ENCODE results near the gene SNX33.
A peak's percentile ranks its signal among the peaks of the same experiment; 100 is the strongest.
"Not testable (repeated sequence)": the region's sequence is repeated elsewhere in the genome, so short reads cannot be mapped to it uniquely, and the experiment has no call there.

The SNX33 gene

GRCh38 chr15:75682181-75683135 lies 34.7 kb downstream of the SNX33 start:
- no peak for TF ChIP-seq CTCF (IDR thresholded peaks at IDR 0.05; ENCODE audit: control extremely low read depth, extremely low read depth, low read depth, missing control alignments)
- POLR2A ChIA-PET: no interaction called here
- CTCF ChIA-PET: interaction anchor here (0.7 to 7.1 kb wide), 8 partner anchors 11 to 315 kb away, joined by 3 to 33 read pairs (median 6); partner anchors contain the start of gene MAN2C1
- no peak for DNase-seq (ENCODE audit: extremely low spot score)

GRCh38 chr15:75683646-75684312 lies 36.1 kb downstream of the SNX33 start:
- CTCF ChIA-PET: interaction anchor here (0.7 to 7.1 kb wide), 7 partner anchors 8 to 316 kb away, joined by 3 to 33 read pairs (median 3); partner anchors contain the start of gene MAN2C1
- TF ChIP-seq CTCF (IDR thresholded peaks at IDR 0.05; ENCODE audit: control extremely low read depth, extremely low read depth, low read depth, missing control alignments): peak; percentile 87
- DNase-seq (ENCODE audit: extremely low spot score): peak; percentile 84
- POLR2A ChIA-PET: not testable (repeated sequence)

GRCh38 chr15:75684648-75685047 lies 36.9 kb downstream of the SNX33 start:
- TF ChIP-seq CTCF (IDR thresholded peaks at IDR 0.05; ENCODE audit: control extremely low read depth, extremely low read depth, low read depth, missing control alignments): no peak
- ChIA-PET CTCF (interaction anchor here (0.7 to 7.1 kb wide), 9 partner anchors 8 to 317 kb away, joined by 3 to 33 read pairs (median 5); partner anchors contain the start of gene MAN2C1), POLR2A (no interaction called here)
- no peak for DNase-seq (ENCODE audit: extremely low spot score)

- ChIA-PET CTCF (interaction anchor here (0.9 to 7.1 kb wide), 12 partner anchors 9 to 317 kb away, joined by 3 to 44 read pairs (median 8); partner anchors contain the start of gene MAN2C1), POLR2A (no interaction called here)
- DNase-seq (ENCODE audit: extremely low spot score): no peak
- no peak for TF ChIP-seq CTCF (IDR thresholded peaks at IDR 0.05; ENCODE audit: control extremely low read depth, extremely low read depth, low read depth, missing control alignments)
Observed at GRCh38 chr15:75685195-75685594, 37.5 kb downstream of the SNX33 start.

- CTCF ChIA-PET: interaction anchor here (0.6 to 7.1 kb wide), 29 partner anchors 8 to 453 kb away, joined by 3 to 44 read pairs (median 4); partner anchors contain the start of genes MAN2C1, SNUPN and UBE2Q2
- POLR2A ChIA-PET: not testable (repeated sequence)
- TF ChIP-seq CTCF (IDR thresholded peaks at IDR 0.05; ENCODE audit: control extremely low read depth, extremely low read depth, low read depth, missing control alignments): peak; percentile 74
- peak; percentile 76 for DNase-seq (ENCODE audit: extremely low spot score)
Observed at GRCh38 chr15:75686212-75686642, 38.5 kb downstream of the SNX33 start.

Measured in GM10248 (cell line).